Measurements from ENCODE around the gene KRT35. TPM values are rescaled to one million over a fixed set of nuclear protein-coding genes. Genes with fewer than 3 reads are reported as not detected.

Gene KRT35
- not detected for total RNA-seq

- no peak within 1 kb of the TSS for H3K27ac ChIP-seq
- intact Hi-C loops (cut with DNase I) = no loop called here
- no peaks in the 10 kb centered on the region for H3K36me3 ChIP-seq
- DNase-seq = no peak
- 92 to 94% methylated on average over 2 of the region's 2 CpGs for WGBS, 2 donors
- peaks cover 12 to 22% of the 10 kb centered on the region in 2 donors for H3K4me1 ChIP-seq
- no peak for TF ChIP-seq CTCF (IDR thresholded peaks at IDR 0.05)
- no peak for TF ChIP-seq POLR2A (IDR thresholded peaks at IDR 0.05)
- no peaks in the 10 kb centered on the region for H3K27me3 ChIP-seq
- H3K4me3 ChIP-seq (replicated peaks in 1 of 3) = no peak within 1 kb of the TSS
- no peaks in the 10 kb centered on the region for H3K9me3 ChIP-seq
These were observed at the start of gene KRT35 for GRCh38 chr17:41481036-41481435. KRT35 (minus strand) TSS chr17:41481151; CDS start chr17:41481097, 54 bp downstream.

- peaks cover 11% of the 10 kb centered on the region for H3K27me3 ChIP-seq
- peak; percentile 25 to 26 for DNase-seq
- WGBS, 2 donors = 75 to 76% methylated on average over 8 of the region's 8 CpGs
- no peaks in the 10 kb centered on the region for H3K9me3 ChIP-seq
- H3K36me3 ChIP-seq = no peaks in the 10 kb centered on the region
- intact Hi-C loops (cut with DNase I) = no loop called here
- peaks cover 12 to 14% of the 10 kb centered on the region in 2 donors for H3K4me1 ChIP-seq
- H3K27ac ChIP-seq = no peak overlapping the region
- TF ChIP-seq CTCF (IDR thresholded peaks at IDR 0.05) (no peak), POLR2A (IDR thresholded peaks at IDR 0.05) (no peak)
- H3K4me3 ChIP-seq (replicated peaks in 1 of 3) = no peak overlapping the region
These were observed 49.4 kb upstream of the KRT35 start for GRCh38 chr17:41530062-41531048.

- 79 to 85% methylated on average over 5 of the region's 5 CpGs for WGBS, 2 donors
- Histone ChIP-seq H3K4me3 (replicated peaks in 1 of 3) (no peak overlapping the region), H3K27ac (no peak overlapping the region), H3K36me3 (no peaks in the 10 kb centered on the region), H3K27me3 (peaks cover 11% of the 10 kb centered on the region), H3K4me1 (peaks cover 12 to 14% of the 10 kb centered on the region in 2 donors), H3K9me3 (no peaks in the 10 kb centered on the region)
- no peak for DNase-seq
- no peak for TF ChIP-seq POLR2A (IDR thresholded peaks at IDR 0.05)
- no peak for TF ChIP-seq CTCF (IDR thresholded peaks at IDR 0.05)
- intact Hi-C loops (cut with DNase I) = no loop called here
These were observed 48.6 kb upstream of the KRT35 start for GRCh38 chr17:41529491-41529915.

- intact Hi-C loops (cut with DNase I) = no loop called here
- Histone ChIP-seq H3K36me3 (no peaks in the 10 kb centered on the region), H3K4me3 (replicated peaks in 1 of 3) (no peak overlapping the region), H3K4me1 (peaks cover 12 to 14% of the 10 kb centered on the region in 2 donors), H3K27me3 (peaks cover 11% of the 10 kb centered on the region), H3K27ac (no peak overlapping the region), H3K9me3 (no peaks in the 10 kb centered on the region)
- TF ChIP-seq POLR2A (IDR thresholded peaks at IDR 0.05) (no peak), CTCF (IDR thresholded peaks at IDR 0.05) (no peak)
- WGBS, 2 donors = 56 to 74% methylated on average over 7 to 10 of the region's 10 CpGs
- peak in 1 of 2 donors; percentile 21 for DNase-seq
These were observed 48.0 kb upstream of the KRT35 start for GRCh38 chr17:41528959-41529353.
